ENCODE data around the gene NCAN.

NCAN gene

DNA sequence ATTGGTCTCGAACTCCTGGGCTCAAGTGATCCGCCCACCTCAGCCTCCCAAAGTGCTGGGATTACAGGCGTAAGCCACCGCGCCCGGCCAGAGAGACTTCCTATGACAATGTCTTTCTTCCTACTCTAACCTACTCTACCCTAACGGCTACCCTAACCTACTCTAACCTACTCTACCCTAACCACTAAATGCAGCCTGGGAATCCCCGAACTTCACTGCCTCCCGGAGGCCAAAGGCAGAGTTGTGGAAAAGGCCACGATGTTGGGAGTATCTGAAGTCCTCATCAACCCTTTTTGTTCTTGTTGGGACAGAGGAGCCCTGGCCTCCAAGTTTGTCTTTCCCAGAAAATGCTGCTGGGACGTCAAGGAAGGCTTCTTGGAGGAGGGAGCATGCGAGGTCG is 7.6 kb upstream of the NCAN start:
- Histone ChIP-seq H3K4me1 (ENCODE audit: insufficient read depth, low read length, poor library complexity, severe bottlenecking) (peaks cover 6% of the 10 kb centered on the region), H3K36me3 (ENCODE audit: insufficient read depth, low read length) (peaks cover 6% of the 10 kb centered on the region; the same call in 1 of the 2 replicates), H3K4me3 (ENCODE audit: low read length, poor library complexity, severe bottlenecking) (no peak overlapping the region), H3K79me2 (ENCODE audit: insufficient read depth, low read length) (peaks cover 20% of the 10 kb centered on the region), H3K9ac (ENCODE audit: low read depth, low read length, poor library complexity, severe bottlenecking) (no peak overlapping the region), H4K20me1 (ENCODE audit: insufficient read depth, low read length, poor library complexity, severe bottlenecking) (no peaks in the 10 kb centered on the region), H3K4me2 (ENCODE audit: low read depth, low read length, poor library complexity, severe bottlenecking) (no peak overlapping the region), H3K9me3 (ENCODE audit: insufficient read depth, low read depth, low read length) (no peaks in the 10 kb centered on the region), H3K9me2 (replicated peaks; ENCODE audit: low read depth, low read length) (no peaks in the 10 kb centered on the region), H2AFZ (ENCODE audit: low read length) (no peak overlapping the region), H3F3A (ENCODE audit: low read depth) (no peaks in the 10 kb centered on the region), H3K27me3 (ENCODE audit: insufficient read depth, low read length, poor library complexity, severe bottlenecking) (no peaks in the 10 kb centered on the region)
- no peak for TF ChIP-seq EZH2phosphoT487 (IDR thresholded peaks at IDR 0.05; ENCODE audit: borderline replicate concordance)
- TF ChIP-seq, protein P1, sequence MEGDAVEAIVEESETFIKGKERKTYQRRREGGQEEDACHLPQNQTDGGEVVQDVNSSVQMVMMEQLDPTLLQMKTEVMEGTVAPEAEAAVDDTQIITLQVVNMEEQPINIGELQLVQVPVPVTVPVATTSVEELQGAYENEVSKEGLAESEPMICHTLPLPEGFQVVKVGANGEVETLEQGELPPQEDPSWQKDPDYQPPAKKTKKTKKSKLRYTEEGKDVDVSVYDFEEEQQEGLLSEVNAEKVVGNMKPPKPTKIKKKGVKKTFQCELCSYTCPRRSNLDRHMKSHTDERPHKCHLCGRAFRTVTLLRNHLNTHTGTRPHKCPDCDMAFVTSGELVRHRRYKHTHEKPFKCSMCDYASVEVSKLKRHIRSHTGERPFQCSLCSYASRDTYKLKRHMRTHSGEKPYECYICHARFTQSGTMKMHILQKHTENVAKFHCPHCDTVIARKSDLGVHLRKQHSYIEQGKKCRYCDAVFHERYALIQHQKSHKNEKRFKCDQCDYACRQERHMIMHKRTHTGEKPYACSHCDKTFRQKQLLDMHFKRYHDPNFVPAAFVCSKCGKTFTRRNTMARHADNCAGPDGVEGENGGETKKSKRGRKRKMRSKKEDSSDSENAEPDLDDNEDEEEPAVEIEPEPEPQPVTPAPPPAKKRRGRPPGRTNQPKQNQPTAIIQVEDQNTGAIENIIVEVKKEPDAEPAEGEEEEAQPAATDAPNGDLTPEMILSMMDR (conservative IDR thresholded peaks at IDR 0.05; ENCODE audit: low read length) = no peak; the same call in 1 of the 2 replicates

DNA sequence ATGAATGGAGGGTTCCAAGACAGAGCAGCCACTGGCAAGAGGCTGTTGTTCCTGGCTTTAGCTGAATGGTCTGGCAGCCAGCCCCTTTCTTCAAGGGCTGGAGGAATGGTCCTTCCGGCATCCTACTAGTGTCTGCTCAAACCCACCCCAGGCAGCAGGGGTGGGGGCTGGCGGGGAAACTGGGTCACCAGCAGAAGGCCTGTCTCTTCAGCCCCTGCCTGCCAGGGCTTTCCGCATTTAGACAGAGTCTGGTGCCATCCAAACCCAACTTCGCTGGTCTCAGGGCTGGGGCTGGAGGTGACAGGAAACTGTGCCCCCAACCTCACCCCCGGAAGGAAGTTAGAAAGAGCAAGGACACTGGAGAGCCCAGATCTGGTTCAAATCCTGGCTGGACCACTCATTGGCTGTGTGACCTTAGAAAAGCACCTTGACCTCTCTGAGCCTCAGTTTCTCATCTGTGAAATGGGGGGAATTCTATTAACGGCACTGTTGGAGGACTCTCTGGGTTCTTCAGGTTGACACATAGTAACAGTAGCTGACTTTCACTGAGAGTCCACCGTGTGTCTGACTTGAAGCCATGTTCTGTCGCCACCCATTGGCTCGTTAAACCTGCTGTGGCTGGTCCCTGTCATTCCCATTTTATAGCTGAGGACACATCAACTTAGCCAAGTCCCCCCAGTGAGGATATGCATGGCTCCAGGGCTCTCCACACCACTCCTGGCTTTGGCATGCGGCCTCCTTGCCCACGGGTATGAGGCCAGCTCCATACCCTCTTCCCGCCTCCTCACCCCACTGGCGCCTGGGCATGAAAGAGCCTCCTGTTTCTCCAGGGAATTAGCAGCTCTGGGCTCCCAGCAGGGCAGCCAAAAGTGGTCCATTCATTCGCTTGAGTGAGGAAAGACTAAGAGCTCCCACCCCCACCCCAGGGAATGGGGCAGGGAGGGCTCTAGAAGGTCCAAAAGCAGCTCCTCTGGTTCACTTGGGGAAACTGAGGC is 6.0 kb upstream of the NCAN start:
- Histone ChIP-seq H3K27me3 (ENCODE audit: insufficient read depth, low read length, poor library complexity, severe bottlenecking) (no peaks in the 10 kb centered on the region), H2AFZ (ENCODE audit: low read length) (no peak overlapping the region), H3K4me2 (ENCODE audit: low read depth, low read length, poor library complexity, severe bottlenecking) (no peak overlapping the region), H3K4me1 (ENCODE audit: insufficient read depth, low read length, poor library complexity, severe bottlenecking) (peaks cover 6% of the 10 kb centered on the region), H4K20me1 (ENCODE audit: insufficient read depth, low read length, poor library complexity, severe bottlenecking) (no peaks in the 10 kb centered on the region), H3K79me2 (ENCODE audit: insufficient read depth, low read length) (peaks cover 20% of the 10 kb centered on the region), H3K9me3 (ENCODE audit: insufficient read depth, low read depth, low read length) (no peaks in the 10 kb centered on the region), H3K4me3 (ENCODE audit: low read length, poor library complexity, severe bottlenecking) (no peak overlapping the region), H3F3A (ENCODE audit: low read depth) (no peaks in the 10 kb centered on the region), H3K9me2 (replicated peaks; ENCODE audit: low read depth, low read length) (no peaks in the 10 kb centered on the region), H3K9ac (ENCODE audit: low read depth, low read length, poor library complexity, severe bottlenecking) (no peak overlapping the region), H3K36me3 (ENCODE audit: insufficient read depth, low read length) (no peaks in the 10 kb centered on the region; the same call in 1 of the 2 replicates)
- TF ChIP-seq EZH2phosphoT487 (IDR thresholded peaks at IDR 0.05; ENCODE audit: borderline replicate concordance) = no peak
- TF ChIP-seq, protein P1 (conservative IDR thresholded peaks at IDR 0.05; ENCODE audit: low read length) = no peak

DNA sequence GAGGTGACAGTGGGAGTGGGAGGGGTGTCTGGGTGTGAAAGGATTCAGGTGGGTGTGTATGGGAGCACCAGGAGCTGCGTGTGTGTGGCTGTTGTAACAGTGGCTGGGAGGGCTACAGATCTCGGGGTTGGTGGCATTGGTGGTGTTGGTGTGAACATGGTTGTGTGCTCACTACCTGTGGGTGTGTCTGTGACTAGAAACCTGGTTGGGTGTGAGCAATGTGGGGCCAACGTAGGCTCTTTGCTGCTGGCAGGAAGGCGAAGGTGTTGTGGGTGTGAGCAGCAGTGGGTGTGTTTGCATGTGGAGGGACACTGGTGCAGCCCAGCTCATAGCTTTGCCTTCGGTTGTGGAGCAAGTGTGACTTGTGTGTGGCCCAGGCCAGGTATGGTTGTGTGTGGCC is 4.8 kb upstream of the NCAN start:
- Histone ChIP-seq H2AFZ (ENCODE audit: low read length) (no peak overlapping the region), H3K9ac (ENCODE audit: low read depth, low read length, poor library complexity, severe bottlenecking) (no peak overlapping the region), H3K9me3 (ENCODE audit: insufficient read depth, low read depth, low read length) (no peaks in the 10 kb centered on the region), H3K36me3 (ENCODE audit: insufficient read depth, low read length) (no peaks in the 10 kb centered on the region), H3K79me2 (ENCODE audit: insufficient read depth, low read length) (peaks cover 12% of the 10 kb centered on the region), H3K4me1 (ENCODE audit: insufficient read depth, low read length, poor library complexity, severe bottlenecking) (no peaks in the 10 kb centered on the region), H3K4me2 (ENCODE audit: low read depth, low read length, poor library complexity, severe bottlenecking) (no peak overlapping the region), H3K9me2 (replicated peaks; ENCODE audit: low read depth, low read length) (no peaks in the 10 kb centered on the region), H3K27me3 (ENCODE audit: insufficient read depth, low read length, poor library complexity, severe bottlenecking) (no peaks in the 10 kb centered on the region), H4K20me1 (ENCODE audit: insufficient read depth, low read length, poor library complexity, severe bottlenecking) (no peaks in the 10 kb centered on the region), H3F3A (ENCODE audit: low read depth) (no peaks in the 10 kb centered on the region), H3K4me3 (ENCODE audit: low read length, poor library complexity, severe bottlenecking) (no peak overlapping the region)
- TF ChIP-seq, protein P1 (conservative IDR thresholded peaks at IDR 0.05; ENCODE audit: low read length) = no peak
